GM18499 (cell line): ENCODE measurements around the gene PGAM1.
"Not testable (repeated sequence)": the region's sequence is repeated elsewhere in the genome, so short reads cannot be mapped to it uniquely, and the experiment has no call there.

Experiments used
- ATAC-seq: cut with Tn5 transposase; IDR thresholded peaks from one replicate; pipeline ENCODE4 v1.9.1; 2021; ENCODE audit warnings: moderate number of reproducible peaks; ENCODE audit not compliant: insufficient read depth, unreplicated experiment

Gene PGAM1

GRCh38 chr10:97454330-97455036 lies 28.5 kb downstream of the PGAM1 start:
- ATAC-seq = no peak

DNA sequence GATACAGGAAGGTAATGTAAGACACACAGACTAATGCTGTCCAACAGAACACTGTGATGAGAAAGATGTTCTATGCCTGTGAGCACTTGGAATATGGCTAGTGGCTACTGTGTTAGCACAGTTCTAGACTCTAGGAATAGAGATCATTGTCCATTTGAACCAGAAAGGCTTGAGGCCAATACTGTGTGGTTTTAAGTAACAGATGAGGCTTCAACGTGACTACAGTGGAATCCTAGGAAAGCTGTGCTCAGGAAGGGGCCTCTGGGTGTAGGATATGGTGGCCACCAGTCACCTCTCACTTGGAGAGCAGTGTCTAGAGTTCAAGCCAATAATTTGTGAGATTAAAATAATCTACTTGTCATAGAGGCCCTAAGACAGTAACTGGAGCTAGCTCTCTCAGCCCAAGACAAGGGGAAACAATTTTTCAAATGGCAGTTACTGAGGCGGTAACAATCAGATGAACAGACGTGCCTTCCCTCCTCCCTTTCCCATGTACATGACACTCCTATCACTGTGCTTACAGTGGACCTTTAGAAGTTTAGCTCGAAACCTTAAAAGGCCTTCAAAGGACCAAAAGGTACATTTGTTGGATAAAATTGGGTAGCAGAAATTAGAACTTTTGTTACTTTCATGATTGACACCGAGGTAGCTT lies 30.2 kb downstream of the PGAM1 start:
- ATAC-seq = no peak

DNA sequence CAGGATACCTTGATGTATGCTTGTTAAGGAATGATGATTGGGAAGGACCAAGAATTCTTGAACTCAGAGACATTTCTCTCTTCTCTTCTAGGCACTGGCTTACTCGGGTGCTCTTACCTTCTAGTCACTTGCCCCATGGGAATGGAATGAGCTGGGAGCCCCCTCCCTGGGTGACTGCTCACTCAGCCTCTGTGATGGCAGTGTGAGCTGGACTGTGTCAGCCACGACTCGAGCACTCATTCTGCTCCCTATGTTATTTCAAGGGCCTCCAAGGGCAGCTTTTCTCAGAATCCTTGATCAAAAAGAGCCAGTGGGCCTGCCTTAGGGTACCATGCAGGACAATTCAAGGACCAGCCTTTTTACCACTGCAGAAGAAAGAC lies 30.7 kb downstream of the PGAM1 start:
- ATAC-seq = no peak

DNA sequence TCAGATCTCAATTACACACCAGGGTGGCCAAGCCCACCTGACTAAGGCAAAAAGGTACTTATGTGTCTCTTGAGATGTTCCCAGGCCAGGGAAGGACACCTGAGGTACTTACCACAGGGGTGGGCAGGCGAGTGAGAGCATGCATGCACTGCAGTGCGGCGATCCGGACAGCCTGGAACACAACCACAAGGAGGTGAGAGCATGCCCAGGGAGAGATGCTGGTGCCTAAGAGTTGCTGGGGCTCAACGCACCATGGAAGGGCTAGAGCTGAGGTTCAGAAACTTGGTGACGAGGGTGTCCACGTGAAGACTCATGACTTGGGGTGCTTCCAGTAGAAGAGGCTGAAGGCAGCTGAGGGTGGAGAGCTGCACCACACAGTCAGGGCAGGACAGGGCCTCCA lies 33.1 kb downstream of the PGAM1 start:
- no peak for ATAC-seq

DNA sequence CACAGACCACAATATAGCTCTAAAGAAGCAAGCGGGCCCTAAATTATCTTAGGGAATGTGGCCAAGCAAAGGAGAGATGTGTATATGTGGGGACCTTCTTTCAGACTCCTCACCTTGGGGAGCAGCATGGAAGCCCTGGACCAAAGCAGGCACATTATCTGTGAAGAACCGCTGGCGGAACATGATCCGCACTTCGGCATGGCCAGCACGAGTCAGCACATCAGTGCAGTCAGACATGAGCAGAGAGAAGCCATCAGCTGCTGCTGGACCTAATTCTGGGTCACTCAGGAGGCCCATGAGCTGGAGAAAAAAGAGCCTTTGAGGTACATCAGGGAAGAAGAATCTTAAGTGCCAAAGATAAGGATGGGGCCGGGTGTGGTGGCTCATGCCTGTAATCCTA lies 33.9 kb downstream of the PGAM1 start:
- ATAC-seq = no peak

- no peak for ATAC-seq
Measured at GRCh38 chr10:97462309-97462708, 36.3 kb downstream of the PGAM1 start.

- no peak for ATAC-seq
Measured at GRCh38 chr10:97463363-97464132, 37.6 kb downstream of the PGAM1 start.

DNA sequence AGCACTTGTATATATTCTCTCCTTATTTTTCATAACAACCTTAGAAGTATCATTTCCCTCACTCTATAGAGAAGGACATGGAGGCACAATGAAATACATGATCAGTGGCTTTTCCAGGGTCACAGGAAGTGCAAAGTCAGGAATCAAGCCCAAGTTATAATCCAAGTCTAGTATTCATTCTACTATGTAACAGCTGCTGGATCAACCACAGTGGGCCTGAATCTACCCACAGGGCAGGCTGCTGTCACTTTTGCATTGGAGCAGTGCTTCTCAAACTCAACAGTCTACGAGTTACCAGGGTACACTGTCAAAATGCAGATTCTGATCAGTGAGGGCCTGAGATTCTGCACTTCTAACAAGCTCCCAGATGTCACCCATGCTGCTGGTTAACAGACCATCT lies 38.2 kb downstream of the PGAM1 start:
- no peak for ATAC-seq

DNA sequence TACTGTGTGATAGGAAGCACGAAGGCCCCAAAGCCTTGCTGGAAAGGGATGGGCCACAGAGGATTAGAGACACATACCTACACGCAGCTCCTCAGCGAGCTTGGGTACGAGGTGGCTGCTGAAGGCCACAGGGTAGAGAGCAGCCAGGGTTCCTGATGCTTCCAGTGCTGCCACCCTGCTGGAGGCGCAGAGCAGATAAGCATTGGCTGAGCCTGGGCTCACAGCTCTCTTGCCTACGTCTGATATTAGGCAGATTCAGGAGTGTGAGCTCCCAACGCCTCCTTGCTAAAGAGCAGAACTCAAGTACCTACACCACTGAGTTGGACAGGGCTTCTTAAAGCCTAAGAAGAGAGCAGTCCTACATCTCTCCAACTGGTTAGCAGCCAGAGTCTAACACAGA lies 40.0 kb downstream of the PGAM1 start:
- no peak for ATAC-seq

- ATAC-seq = no peak
Measured at GRCh38 chr10:97466755-97467154, 40.8 kb downstream of the PGAM1 start.

DNA sequence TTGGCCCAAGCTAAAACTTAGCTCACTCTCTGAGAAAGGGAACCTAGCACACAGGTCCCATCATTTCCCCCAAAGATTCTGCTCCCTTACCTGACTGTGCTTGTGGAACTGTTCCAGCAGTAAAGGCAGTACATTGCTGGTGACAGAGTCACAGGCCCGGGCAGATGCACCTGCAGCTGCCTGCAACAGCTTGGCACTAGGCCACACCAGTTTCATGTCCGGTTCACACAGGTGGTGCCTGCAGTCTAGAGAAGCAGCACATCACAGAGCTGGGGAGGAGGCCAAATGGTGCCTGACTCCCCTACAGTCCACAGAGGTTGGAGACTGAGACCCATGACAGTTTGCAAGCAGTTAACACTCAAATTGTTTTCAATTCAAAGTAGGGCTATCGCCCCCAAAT lies 42.2 kb downstream of the PGAM1 start:
- ATAC-seq = no peak

DNA sequence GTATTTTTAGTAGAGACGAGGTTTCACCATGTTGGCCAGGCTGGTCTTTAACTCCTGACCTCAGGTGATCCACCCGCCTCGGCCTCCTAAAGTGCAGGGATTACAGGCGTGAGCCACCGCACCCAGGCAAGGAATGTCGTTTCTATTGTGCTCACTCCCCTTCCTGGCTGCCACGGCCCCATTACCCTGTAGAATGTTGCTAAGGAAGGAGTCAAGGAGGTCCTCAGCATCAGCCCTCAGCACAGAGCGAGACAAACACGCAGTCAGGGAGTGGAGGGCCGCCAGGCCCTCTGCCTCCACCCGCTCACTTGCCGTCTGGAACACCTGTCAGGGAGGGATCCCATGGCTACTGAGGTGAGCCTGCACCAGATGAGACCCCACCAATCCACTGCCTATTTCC lies 42.8 kb downstream of the PGAM1 start:
- not testable (repeated sequence) for ATAC-seq

DNA sequence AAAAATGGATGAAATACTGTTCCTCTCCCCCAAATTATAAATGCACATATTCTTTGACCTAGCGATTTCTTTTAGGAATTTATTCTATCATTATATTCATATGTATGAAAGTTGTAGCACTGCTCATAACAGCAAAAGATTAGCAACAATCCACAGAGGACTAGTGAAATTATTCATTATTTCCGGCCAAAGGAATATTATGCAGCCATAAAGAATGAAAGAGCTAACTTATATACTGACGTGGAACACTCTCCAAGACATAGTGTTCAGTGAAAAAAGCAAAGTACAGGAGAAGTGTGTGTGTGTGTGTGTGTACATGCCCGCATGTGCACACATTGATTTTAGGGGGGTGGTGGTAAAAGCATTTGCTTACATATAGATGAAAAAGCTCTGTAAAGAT lies 48.9 kb downstream of the PGAM1 start:
- no peak for ATAC-seq

- no peak for ATAC-seq
Measured at GRCh38 chr10:97475936-97476594, 50.1 kb downstream of the PGAM1 start.

DNA sequence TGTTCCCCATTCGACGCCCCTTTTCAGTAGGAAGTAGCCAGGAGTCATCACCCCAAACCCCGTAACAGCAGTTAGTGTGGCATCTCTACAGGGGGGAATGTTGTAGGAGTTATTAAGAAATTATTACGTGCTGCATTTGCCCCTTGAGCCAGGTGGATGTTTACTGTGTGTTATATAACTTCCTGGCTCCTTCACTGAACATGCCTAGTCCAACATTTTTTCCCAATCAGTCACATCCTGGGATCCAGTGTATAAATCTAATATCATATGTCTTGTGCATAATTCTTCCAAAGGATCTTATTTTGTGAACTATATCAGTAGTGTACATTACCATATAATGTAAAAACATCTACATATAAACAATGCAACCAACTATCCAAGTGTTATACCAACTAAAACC lies 53.4 kb downstream of the PGAM1 start:
- ATAC-seq = not testable (repeated sequence)

- ATAC-seq = no peak
Measured at GRCh38 chr10:97479939-97480338, 53.9 kb downstream of the PGAM1 start.

GRCh38 chr10:97481071-97481470 lies 55.1 kb downstream of the PGAM1 start:
- ATAC-seq = no peak

DNA sequence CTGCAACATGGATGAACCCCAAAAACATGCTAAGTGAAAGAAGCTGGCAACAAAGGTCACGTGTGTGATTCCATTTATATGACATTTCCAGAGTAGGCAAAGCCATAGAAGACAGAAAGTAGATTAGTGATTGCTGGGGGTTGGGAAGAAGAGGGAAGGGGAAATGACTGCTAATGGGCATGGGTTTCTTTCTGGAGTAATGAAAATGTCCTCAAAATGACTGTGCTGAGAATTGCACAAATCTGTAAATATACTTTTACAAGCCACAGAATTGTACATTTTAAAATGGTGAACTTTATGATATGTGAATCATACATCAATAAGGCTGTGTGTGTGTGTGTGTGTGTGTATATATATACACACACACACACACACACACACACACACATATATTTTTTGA lies 56.4 kb downstream of the PGAM1 start:
- no peak for ATAC-seq
